Pancreas (tissue), 10 donors: ENCODE results near the gene KRTAP10-9. TPM values are rescaled to one million over a fixed set of nuclear protein-coding genes. Genes with fewer than 3 reads are reported as not detected.

Experiments
- ATAC-seq, 4 donors: fragments of 200-7000 bp; cut with Tn5 transposase; one replicate each; pipeline versions ENCODE4 v1.8.0 to v1.9.1; 2020; ENCODE audit warnings: mild to moderate bottlenecking in 4 of 4, moderate library complexity in 4 of 4
- DNase-seq, 6 donors: peaks; one replicate each; pipeline ENCODE4 v3.0.0-alpha.2; 2020
- FAIRE-seq: peaks from 2 replicates; lab custom pipeline; 2012; peaks lifted over from hg19 to GRCh38; lab: Jason Lieb, UNC
- H3K27ac ChIP-seq, 4 donors: fragments of 200-600 bp; sonication (generic); 1 replicate in 3 of 4; 2 replicates in 1 of 4; pipeline versions ENCODE4 v1.5.0 to v1.8.0; 2020
- H3K27me3 ChIP-seq, 4 donors: fragments of 200-600 bp; one replicate each; pipeline ENCODE4 v1.8.0; 2021
- H3K36me3 ChIP-seq, 3 donors: fragments of 200-600 bp; sonication (generic) in 1 of 3; one replicate each; pipeline versions ENCODE4 v1.5.0 to v1.8.0; 2020 to 2021
- H3K4me1 ChIP-seq, 3 donors: fragments of 200-600 bp; one replicate each; pipeline ENCODE4 v1.8.0; 2021
- H3K4me3 ChIP-seq, 4 donors: fragments of 200-600 bp; sonication (generic) in 2 of 4; one replicate each; pipeline versions ENCODE4 v1.5.0 to v1.8.0; 2020 to 2021
- H3K9me3 ChIP-seq, 4 donors: fragments of 200-600 bp; one replicate each; pipeline ENCODE4 v1.8.0; 2021
- WGBS, 2 donors: extraction: QIAGEN DNeasy Blood & Tissue Kit; methylation state at CpG; one replicate each; pipeline ENCODE4 v1.1.7; 2013; 5-methylcytosine and 5-hydroxymethylcytosine counted together
- intact Hi-C, 3 donors: fragments of 100-400 bp; cut with DNase I; formaldehyde crosslinking; loops; one replicate each; pipeline versions ENCODE4 v1.11.1 to v1.14.2; 2022
- polyA plus RNA-seq, 2 donors: library from polyadenylated mRNA; stranded (reverse); fragments of 200-250 nt; gene quantifications; one replicate each; pipeline ENCODE4 v1.2.3, GENCODE V29; 2013
- total RNA-seq, 6 donors: library from RNA; stranded (reverse); fragmentation: NEBNext Ultra II Directional in 4 of 6; extraction: Animal tissue kit (Norgen Biotek cat#: 25700) in 4 of 6; gene quantifications; one replicate each; pipeline versions ENCODE4 v1.2.1 to v1.2.4, GENCODE V29; 2021 to 2023
- TF ChIP-seq, protein P1 (sequence below), 4 donors: fragments of 200-600 bp; sonication (generic) in 3 of 4; IDR thresholded peaks; one replicate each; pipeline versions ENCODE4 v1.5.0 to v1.8.0; 2021; ENCODE audit warnings: antibody characterized with exemption in 4 of 4
- donor health status: healthy with polysubstance abuse.
- donor health status: DM: no; HTN: no; CAD: no; lungs with moderate emphysema.
- donor health status: DM: no; HTN: no; CAD: no.
- donor health status: control.
- donor health status: control.
- donor health status: Bipolar disorder and iron deficiency.
- donor health status: DM: yes; HTN: yes; CAD: no.
- donor health status: DM: no; HTN: no; CAD: no.
- donor health status: DM: no; HTN: no; CAD: no.
- donor health status: DM: yes; HTN: yes; CAD: no.

KRTAP10-9 gene
- total and polyA plus RNA-seq, 8 donors, result not detected

DNA sequence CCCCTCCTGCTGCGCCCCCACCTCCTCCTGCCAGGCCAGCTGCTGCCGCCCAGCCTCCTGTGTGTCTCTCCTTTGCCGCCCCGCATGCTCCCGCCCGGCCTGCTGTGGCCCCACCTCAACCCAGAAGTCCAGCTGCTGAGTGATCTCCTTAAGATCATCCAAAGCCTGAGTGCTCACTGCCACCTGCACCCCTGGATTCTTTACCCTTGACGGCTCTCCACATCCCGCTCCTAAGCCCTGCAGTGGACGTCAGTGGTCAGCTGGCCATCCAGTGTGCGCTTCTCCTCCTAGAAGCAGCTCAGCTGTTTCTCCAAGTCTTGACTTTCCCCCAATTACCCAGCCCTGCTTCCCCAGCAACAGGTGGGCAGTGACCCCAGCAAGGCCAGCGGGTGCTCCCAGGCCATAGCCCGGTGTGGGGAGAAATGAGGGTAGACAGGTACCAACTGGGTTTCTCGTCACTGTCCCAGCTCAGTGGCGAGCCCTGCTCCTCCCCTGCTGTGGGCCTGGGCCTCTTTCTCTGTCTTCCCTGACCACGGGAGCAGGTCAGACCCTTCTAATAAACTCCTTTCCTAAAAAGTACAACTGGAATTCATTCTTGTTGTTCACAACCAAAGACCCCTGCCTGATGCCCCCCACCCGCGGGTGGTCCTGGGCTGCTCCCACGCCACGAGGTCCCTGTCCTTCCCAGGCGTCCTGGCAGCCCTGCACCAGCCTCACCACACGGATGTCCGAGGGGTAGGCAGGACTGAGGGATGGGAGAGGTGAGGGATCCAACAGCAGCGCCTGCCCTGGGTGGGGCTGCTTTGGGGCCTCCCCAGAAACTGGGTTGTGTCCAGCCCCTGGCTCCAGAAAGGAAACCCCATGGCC, 25.1 kb upstream of the KRTAP10-9 start:
- FAIRE-seq (no peak), ATAC-seq (no peak), DNase-seq (peak in 1 of 6 donors; percentile 45)
- intact Hi-C loops, result no loop called here
- Histone ChIP-seq H3K36me3 (no peaks in the 10 kb centered on the region), H3K27me3 (peaks cover 0 to 4% (median 0%) of the 10 kb centered on the region in 4 donors), H3K9me3 (no peaks in the 10 kb centered on the region), H3K27ac (no peak overlapping the region), H3K4me1 (no peaks in the 10 kb centered on the region), H3K4me3 (no peak overlapping the region)
- WGBS, 2 donors, result 53 to 69% methylated on average over 23 of the region's 23 CpGs
- TF ChIP-seq, protein P1, sequence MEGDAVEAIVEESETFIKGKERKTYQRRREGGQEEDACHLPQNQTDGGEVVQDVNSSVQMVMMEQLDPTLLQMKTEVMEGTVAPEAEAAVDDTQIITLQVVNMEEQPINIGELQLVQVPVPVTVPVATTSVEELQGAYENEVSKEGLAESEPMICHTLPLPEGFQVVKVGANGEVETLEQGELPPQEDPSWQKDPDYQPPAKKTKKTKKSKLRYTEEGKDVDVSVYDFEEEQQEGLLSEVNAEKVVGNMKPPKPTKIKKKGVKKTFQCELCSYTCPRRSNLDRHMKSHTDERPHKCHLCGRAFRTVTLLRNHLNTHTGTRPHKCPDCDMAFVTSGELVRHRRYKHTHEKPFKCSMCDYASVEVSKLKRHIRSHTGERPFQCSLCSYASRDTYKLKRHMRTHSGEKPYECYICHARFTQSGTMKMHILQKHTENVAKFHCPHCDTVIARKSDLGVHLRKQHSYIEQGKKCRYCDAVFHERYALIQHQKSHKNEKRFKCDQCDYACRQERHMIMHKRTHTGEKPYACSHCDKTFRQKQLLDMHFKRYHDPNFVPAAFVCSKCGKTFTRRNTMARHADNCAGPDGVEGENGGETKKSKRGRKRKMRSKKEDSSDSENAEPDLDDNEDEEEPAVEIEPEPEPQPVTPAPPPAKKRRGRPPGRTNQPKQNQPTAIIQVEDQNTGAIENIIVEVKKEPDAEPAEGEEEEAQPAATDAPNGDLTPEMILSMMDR (IDR thresholded peaks at IDR 0.05), result no peak

DNA sequence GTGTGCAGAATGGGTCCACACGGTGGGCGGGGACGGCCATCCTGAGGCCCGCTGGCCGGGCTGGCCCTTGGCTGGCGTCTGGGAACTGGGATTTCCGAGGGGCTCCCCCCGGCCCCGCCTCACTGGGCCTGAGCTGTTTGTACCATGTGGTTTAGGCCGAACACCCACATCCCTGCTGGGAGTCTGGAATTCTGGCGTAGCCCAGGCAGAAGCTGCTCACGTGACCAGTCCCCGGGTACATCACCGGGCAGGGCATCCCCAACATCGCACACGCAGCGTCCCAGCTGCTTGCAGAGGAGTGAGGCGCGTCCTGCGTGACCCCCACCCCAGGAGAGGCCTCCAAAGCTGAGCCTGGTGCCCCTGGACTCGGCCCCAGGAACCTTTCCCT, 24.4 kb upstream of the KRTAP10-9 start:
- Histone ChIP-seq H3K4me3 (no peak overlapping the region), H3K27ac (no peak overlapping the region), H3K27me3 (peaks cover 0 to 4% (median 0%) of the 10 kb centered on the region in 4 donors), H3K4me1 (no peaks in the 10 kb centered on the region), H3K9me3 (no peaks in the 10 kb centered on the region), H3K36me3 (no peaks in the 10 kb centered on the region)
- ATAC-seq, result no peak
- 55 to 66% methylated on average over 20 of the region's 21 CpGs for WGBS, 2 donors
- FAIRE-seq, result no peak
- DNase-seq, result no peak
- TF ChIP-seq, protein P1 (IDR thresholded peaks at IDR 0.05), result no peak
- intact Hi-C loops, result no loop called here

DNA sequence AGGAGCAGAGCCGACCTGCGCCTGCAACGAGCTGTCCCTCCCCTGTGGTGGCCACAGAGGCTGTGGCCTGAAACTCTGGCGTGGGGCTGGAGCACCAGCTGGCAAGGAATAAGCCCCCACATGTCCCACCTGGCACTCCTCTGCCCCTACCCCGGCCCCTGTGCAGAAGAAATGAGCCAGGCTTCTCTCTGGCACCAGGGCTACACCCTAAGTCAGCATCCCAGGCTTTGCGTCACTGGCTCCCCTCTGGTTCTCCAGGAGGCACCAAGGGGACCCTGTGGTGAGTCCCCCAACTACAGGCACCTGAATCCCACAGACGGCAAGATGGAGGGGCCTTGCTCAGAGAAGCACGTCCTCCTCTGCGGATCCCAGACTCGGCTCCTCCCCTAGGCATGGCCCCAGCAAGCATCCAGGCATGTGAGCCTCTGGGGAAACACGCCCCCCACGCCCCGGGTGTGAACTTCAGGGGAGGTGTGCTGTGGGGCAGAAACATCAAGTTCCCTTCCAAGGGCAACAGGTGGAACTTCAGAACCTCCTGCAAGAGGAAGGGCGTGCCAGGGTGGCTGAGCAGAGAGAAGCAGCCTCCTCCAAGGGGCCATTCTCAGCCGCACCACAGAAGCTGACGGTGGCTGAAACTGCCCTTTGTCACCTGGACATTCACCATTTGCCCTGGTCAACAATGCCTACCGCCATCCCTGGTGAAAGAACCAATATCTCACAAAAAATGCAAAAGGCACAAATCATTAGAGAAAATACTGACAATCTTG, 23.6 kb upstream of the KRTAP10-9 start:
- no peaks in the 10 kb centered on the region for H3K4me1 ChIP-seq

DNA sequence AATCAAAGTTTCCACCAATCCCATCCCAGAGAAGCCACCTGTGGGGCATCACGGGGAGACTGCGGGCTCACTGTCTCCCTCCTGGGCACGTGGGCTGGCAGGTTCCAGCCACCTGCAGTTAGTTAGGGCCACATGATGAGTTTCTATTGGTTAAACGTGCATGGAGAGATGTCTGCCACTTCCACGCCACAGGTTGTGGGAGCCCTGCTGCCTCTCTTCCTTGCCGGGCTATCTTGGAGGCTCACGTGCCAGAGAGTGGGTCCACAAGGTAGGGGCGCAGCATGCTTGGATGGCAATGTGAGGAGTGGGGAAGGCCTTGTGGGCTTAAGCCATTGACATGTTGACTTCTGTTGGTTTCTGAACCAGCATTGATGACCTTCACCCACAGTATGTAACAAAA, 23.0 kb upstream of the KRTAP10-9 start:
- no peak overlapping the region for H3K4me3 ChIP-seq
- intact Hi-C loops, result no loop called here
- 71 to 77% methylated on average over 8 of the region's 8 CpGs for WGBS, 2 donors
- no peaks in the 10 kb centered on the region for H3K4me1 ChIP-seq
- no peak for ATAC-seq
- no peak overlapping the region for H3K27ac ChIP-seq
- peaks cover 0 to 4% (median 0%) of the 10 kb centered on the region in 4 donors for H3K27me3 ChIP-seq
- no peaks in the 10 kb centered on the region for H3K9me3 ChIP-seq
- no peak for DNase-seq
- no peaks in the 10 kb centered on the region for H3K36me3 ChIP-seq
- TF ChIP-seq, protein P1 (IDR thresholded peaks at IDR 0.05), result no peak
- no peak for FAIRE-seq

More for the DNA sequence above, 23.6 kb upstream of the KRTAP10-9 start:
- FAIRE-seq (no peak), ATAC-seq (no peak), DNase-seq (peak in 1 of 6 donors; percentile 26)
- H3K27me3 ChIP-seq, result peaks cover 0 to 4% (median 0%) of the 10 kb centered on the region in 4 donors
- TF ChIP-seq, protein P1 (IDR thresholded peaks at IDR 0.05), result no peak
- H3K9me3 ChIP-seq, result no peaks in the 10 kb centered on the region
- H3K4me3 ChIP-seq, result no peak overlapping the region
- WGBS, 2 donors, result 40 to 41% methylated on average over 16 to 17 of the region's 17 CpGs
- no peak overlapping the region for H3K27ac ChIP-seq
- intact Hi-C loops, result no loop called here
- H3K36me3 ChIP-seq, result no peaks in the 10 kb centered on the region
